ENCODE data around the gene DENND1A. TPM values are rescaled to one million over a fixed set of nuclear protein-coding genes. Genes with fewer than 3 reads are reported as not detected.
A peak's percentile ranks its signal among the peaks of the same experiment; 100 is the strongest.

Gene DENND1A
- total RNA-seq, 1 donor from 2014 or later, result 15.4 TPM

DNA sequence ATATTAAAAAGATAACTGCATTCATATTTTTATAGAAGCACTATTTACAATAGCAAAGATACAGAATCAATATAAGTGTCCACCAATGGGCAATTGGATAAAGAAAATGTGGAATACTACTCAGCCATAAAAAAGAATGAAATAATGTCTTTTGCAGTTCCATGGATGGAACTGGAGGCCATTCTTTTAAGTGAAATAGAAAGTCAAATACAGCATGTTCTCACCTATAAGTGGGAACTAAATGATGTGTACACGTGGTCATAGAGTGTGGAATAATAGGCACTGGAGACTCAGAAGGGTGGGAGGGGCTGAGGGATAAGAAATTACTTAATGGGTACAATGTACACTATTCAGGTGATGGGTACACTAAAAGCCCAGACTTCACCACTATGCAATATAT lies 53.2 kb downstream of the DENND1A start:
- TF ChIP-seq, protein P1, sequence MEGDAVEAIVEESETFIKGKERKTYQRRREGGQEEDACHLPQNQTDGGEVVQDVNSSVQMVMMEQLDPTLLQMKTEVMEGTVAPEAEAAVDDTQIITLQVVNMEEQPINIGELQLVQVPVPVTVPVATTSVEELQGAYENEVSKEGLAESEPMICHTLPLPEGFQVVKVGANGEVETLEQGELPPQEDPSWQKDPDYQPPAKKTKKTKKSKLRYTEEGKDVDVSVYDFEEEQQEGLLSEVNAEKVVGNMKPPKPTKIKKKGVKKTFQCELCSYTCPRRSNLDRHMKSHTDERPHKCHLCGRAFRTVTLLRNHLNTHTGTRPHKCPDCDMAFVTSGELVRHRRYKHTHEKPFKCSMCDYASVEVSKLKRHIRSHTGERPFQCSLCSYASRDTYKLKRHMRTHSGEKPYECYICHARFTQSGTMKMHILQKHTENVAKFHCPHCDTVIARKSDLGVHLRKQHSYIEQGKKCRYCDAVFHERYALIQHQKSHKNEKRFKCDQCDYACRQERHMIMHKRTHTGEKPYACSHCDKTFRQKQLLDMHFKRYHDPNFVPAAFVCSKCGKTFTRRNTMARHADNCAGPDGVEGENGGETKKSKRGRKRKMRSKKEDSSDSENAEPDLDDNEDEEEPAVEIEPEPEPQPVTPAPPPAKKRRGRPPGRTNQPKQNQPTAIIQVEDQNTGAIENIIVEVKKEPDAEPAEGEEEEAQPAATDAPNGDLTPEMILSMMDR (IDR thresholded peaks at IDR 0.05), result no peak
- H3K27ac ChIP-seq, result no peak overlapping the region
- H3K4me3 ChIP-seq, result no peak overlapping the region
- peaks cover 10% of the 10 kb centered on the region for H3K36me3 ChIP-seq
- no peaks in the 10 kb centered on the region for H3K27me3 ChIP-seq
- H3K9me3 ChIP-seq, result no peaks in the 10 kb centered on the region
- H3K4me1 ChIP-seq, result no peaks in the 10 kb centered on the region
- intact Hi-C loops (cut with DNase I), result no loop called here
- DNase-seq (no peak), ATAC-seq (no peak)

DNA sequence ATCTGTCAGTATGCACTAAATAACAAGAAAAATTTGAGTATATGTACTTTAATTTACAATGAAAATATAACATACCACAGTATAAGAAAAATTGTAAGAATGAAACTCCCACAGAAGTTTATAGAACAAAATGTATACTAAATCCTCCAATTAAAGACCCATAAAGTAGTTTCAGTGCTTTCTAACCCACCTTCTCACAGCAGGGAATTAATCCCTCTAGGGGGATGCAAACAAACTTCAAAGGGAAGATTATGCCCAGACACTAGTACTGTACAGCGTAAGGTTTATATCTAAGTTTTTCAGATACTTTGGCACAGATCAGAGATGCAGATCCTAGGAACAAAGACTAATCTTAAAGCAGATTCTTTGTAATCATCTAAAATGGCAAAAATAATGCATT lies 57.2 kb downstream of the DENND1A start:
- Histone ChIP-seq H3K9me3 (no peaks in the 10 kb centered on the region), H3K4me3 (no peak overlapping the region), H3K27ac (no peak overlapping the region), H3K36me3 (peaks cover 7% of the 10 kb centered on the region), H3K4me1 (no peaks in the 10 kb centered on the region), H3K27me3 (no peaks in the 10 kb centered on the region)
- intact Hi-C loops (cut with DNase I), result no loop called here
- DNase-seq (no peak), ATAC-seq (no peak)
- TF ChIP-seq, protein P1 (IDR thresholded peaks at IDR 0.05), result no peak

DNA sequence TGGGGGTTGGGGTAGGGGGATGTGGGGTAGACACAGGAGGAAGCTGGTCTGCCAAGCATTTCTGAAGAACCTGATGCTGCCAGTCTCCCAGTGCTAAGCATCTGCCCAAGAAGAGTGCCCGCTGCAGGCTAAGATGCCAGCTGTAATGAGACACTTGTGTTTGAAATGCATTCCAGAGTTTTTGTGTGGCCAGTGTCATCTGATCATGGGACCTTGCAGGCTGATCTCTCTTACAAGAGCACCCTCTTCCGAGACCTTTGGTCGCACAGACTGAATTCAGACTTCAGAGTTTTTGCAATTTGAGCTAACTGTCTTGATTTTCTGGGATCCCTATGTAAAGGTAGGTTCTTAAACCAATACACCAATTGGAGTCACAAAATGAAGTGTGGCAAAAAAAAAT lies 58.1 kb downstream of the DENND1A start:
- H3K4me3 ChIP-seq, result no peak overlapping the region
- H3K4me1 ChIP-seq, result no peaks in the 10 kb centered on the region
- H3K9me3 ChIP-seq, result no peaks in the 10 kb centered on the region
- no peaks in the 10 kb centered on the region for H3K27me3 ChIP-seq
- intact Hi-C loops (cut with DNase I), result no loop called here
- TF ChIP-seq, protein P1 (IDR thresholded peaks at IDR 0.05), result no peak
- ATAC-seq (no peak), DNase-seq (no peak)
- no peak overlapping the region for H3K27ac ChIP-seq
- H3K36me3 ChIP-seq, result peaks cover 4% of the 10 kb centered on the region

DNA sequence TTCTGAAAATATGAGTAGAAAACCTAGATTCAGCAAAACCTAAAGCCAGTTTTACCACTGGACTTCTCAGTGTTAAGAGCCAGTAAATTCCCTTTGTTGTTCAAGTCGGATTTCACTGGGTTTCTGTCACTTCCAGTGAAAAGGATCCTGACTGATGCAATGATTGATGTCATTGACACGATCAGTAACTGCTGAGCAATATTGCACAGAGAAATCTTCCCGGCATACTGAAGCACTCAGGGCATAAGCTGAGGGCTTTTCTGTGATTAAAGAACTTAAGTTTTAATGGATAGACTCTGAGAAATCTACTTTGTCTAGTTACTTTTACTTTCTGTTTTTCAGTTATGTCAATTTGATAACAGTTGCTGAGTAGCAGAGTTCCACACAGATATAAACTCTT lies 61.9 kb downstream of the DENND1A start:
- ATAC-seq, result peak; percentile 55
- intact Hi-C loops (cut with DNase I), result no loop called here
- Histone ChIP-seq H3K36me3 (no peaks in the 10 kb centered on the region), H3K4me1 (peaks cover 7% of the 10 kb centered on the region), H3K27me3 (no peaks in the 10 kb centered on the region), H3K27ac (peak overlapping the region; percentile 37), H3K4me3 (no peak overlapping the region), H3K9me3 (no peaks in the 10 kb centered on the region)
- DNase-seq, result no peak
- TF ChIP-seq, protein P1 (IDR thresholded peaks at IDR 0.05), result no peak

DNA sequence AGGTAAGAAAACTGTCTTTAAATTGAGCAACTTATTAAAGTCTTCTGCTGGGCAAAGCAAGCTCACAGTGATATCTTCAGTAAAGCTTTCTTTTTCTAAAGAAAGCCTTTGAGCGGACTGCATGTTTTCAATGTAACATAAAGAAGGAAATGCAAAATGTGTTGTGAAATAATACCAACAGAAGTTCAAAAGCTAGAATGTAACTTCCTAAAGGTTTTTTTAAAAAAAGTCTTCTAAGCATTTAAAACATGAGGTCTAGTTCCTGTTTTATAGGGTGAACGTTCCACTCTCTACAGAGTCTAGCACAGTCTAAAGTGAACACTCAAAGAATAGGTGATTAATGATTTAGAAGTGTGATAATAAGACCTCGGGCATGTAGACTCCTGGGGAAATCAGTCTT lies 62.9 kb downstream of the DENND1A start:
- no peaks in the 10 kb centered on the region for H3K36me3 ChIP-seq
- H3K27ac ChIP-seq, result peak overlapping the region; percentile 31
- intact Hi-C loops (cut with DNase I), result no loop called here
- H3K4me1 ChIP-seq, result peaks cover 9% of the 10 kb centered on the region
- ATAC-seq, result peak; percentile 71
- TF ChIP-seq, protein P1 (IDR thresholded peaks at IDR 0.05), result no peak
- H3K27me3 ChIP-seq, result no peaks in the 10 kb centered on the region
- no peak for DNase-seq
- H3K9me3 ChIP-seq, result no peaks in the 10 kb centered on the region
- no peak overlapping the region for H3K4me3 ChIP-seq

DNA sequence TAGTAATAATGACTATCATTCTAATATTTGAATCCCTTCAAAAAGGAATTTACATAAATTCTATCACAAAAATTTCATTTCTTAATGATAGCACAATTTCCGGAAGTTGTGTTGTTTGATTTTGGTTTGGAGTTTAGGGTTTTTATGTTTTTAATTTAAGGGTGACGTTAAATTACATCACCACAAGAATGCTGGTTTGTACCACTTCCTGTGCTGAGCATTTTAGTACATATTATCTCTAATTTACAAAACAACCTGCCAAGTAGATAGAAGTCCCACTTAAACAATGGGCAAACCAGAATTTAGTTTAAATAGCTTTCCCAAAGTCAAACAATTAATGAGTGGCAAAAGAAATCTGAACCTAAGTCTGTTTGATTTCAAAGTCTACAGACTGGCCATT lies 63.4 kb downstream of the DENND1A start:
- ATAC-seq (no peak), DNase-seq (no peak)
- Histone ChIP-seq H3K27me3 (no peaks in the 10 kb centered on the region), H3K4me1 (peaks cover 9% of the 10 kb centered on the region), H3K4me3 (no peak overlapping the region), H3K9me3 (no peaks in the 10 kb centered on the region), H3K27ac (no peak overlapping the region), H3K36me3 (no peaks in the 10 kb centered on the region)
- TF ChIP-seq, protein P1 (IDR thresholded peaks at IDR 0.05), result no peak
- intact Hi-C loops (cut with DNase I), result no loop called here

Data from upper lobe of right lung (tissue), 1 donor.